SK-N-SH treated with all-trans-retinoic acid at 6 μM for 48 hours (cell line): ENCODE results near the gene C16orf96.

Experiments used
- ATAC-seq: fragments of 200-7000 bp; cut with Tn5 transposase; 3 replicates; pipeline ENCODE4 v1.9.1; 2020; ENCODE audit warnings: mild to moderate bottlenecking, moderate library complexity
- ARNTL ChIP-seq: fragments of 450-650 bp; formaldehyde crosslinking; IDR thresholded peaks from 2 replicates; pipeline ENCODE4 v1.5.0; 2020; ENCODE audit warnings: low read depth, mild to moderate bottlenecking, moderate library complexity, borderline replicate concordance
- BACH2 ChIP-seq: fragments of 250-450 bp; sonication (Bioruptor Pico); IDR thresholded peaks from 2 replicates; pipeline ENCODE4 v1.9.0; 2021; ENCODE audit warnings: mild to moderate bottlenecking, borderline replicate concordance
- CREB5 ChIP-seq: fragments of 250-450 bp; sonication (Bioruptor Pico); IDR thresholded peaks from 2 replicates; pipeline ENCODE4 v1.5.1; 2020; ENCODE audit warnings: low read depth, mild to moderate bottlenecking, moderate library complexity
- CSDC2 ChIP-seq: fragments of 250-450 bp; sonication (Bioruptor Pico); IDR thresholded peaks from 2 replicates; pipeline ENCODE4 v1.5.0; 2020; ENCODE audit warnings: mild to moderate bottlenecking, moderate library complexity
- CSRNP3 ChIP-seq: fragments of 250-450 bp; sonication (Bioruptor Pico); IDR thresholded peaks from 2 replicates; pipeline ENCODE4 v1.5.1; 2021; ENCODE audit warnings: mild to moderate bottlenecking, moderate library complexity
- ESRRG ChIP-seq: fragments of 250-450 bp; sonication (Bioruptor Pico); IDR thresholded peaks from 2 replicates; pipeline ENCODE4 v1.6.1; 2021; ENCODE audit warnings: mild to moderate bottlenecking
- GLIS3 ChIP-seq: fragments of 250-450 bp; sonication (Bioruptor Pico); IDR thresholded peaks from 2 replicates; pipeline ENCODE4 v1.5.0; 2020; ENCODE audit warnings: mild to moderate bottlenecking, moderate library complexity
- ISL1 ChIP-seq: fragments of 250-450 bp; sonication (Bioruptor Pico); IDR thresholded peaks from 2 replicates; pipeline ENCODE4 v2.1.2; 2022; ENCODE audit warnings: mild to moderate bottlenecking, moderate library complexity
- OSR1 ChIP-seq: fragments of 250-450 bp; sonication (Bioruptor Pico); IDR thresholded peaks from 2 replicates; pipeline ENCODE4 v1.8.0; 2022; ENCODE audit warnings: moderate library complexity, mild to moderate bottlenecking, inconsistent platforms
- PATZ1 ChIP-seq: fragments of 250-450 bp; sonication (Bioruptor Pico); IDR thresholded peaks from 2 replicates; pipeline ENCODE4 v1.8.0; 2020; ENCODE audit warnings: mild to moderate bottlenecking, moderate library complexity, borderline replicate concordance
- POU6F1 ChIP-seq: fragments of 250-450 bp; sonication (Bioruptor Pico); IDR thresholded peaks from 2 replicates; pipeline ENCODE4 v1.8.0; 2021; ENCODE audit warnings: low read depth, mild to moderate bottlenecking, moderate library complexity, borderline replicate concordance
- PPARA ChIP-seq: fragments of 250-450 bp; sonication (Bioruptor Pico); IDR thresholded peaks from 2 replicates; pipeline ENCODE4 v1.5.0; 2020; ENCODE audit warnings: mild to moderate bottlenecking, borderline replicate concordance
- RARB ChIP-seq: fragments of 250-450 bp; sonication (Bioruptor Pico); IDR thresholded peaks from 2 replicates; pipeline ENCODE4 v1.8.0; 2021; ENCODE audit warnings: mild to moderate bottlenecking, moderate library complexity
- TCF4 ChIP-seq: fragments of 250-450 bp; sonication (Bioruptor Pico); IDR thresholded peaks from 2 replicates; pipeline ENCODE4 v1.8.0; 2021; ENCODE audit warnings: mild to moderate bottlenecking, moderate library complexity, borderline replicate concordance
- TSHZ2 ChIP-seq: fragments of 250-450 bp; sonication (Bioruptor Pico); IDR thresholded peaks from 2 replicates; pipeline ENCODE4 v1.5.0; 2020; ENCODE audit warnings: mild to moderate bottlenecking, moderate library complexity
- ZC3H10 ChIP-seq: fragments of 250-450 bp; sonication (Bioruptor Pico); IDR thresholded peaks from 2 replicates; pipeline ENCODE4 v1.5.1; 2021; ENCODE audit warnings: mild to moderate bottlenecking, moderate library complexity
- ZFP3 ChIP-seq: fragments of 250-450 bp; sonication (Bioruptor Pico); IDR thresholded peaks from 2 replicates; pipeline ENCODE4 v1.5.0; 2020; ENCODE audit warnings: mild to moderate bottlenecking, moderate library complexity
- ZFP30 ChIP-seq: fragments of 450-650 bp; formaldehyde crosslinking; IDR thresholded peaks from 2 replicates; pipeline ENCODE4 v1.5.0; 2022; ENCODE audit warnings: mild to moderate bottlenecking, moderate library complexity
- ZNF70 ChIP-seq: fragments of 450-650 bp; formaldehyde crosslinking; IDR thresholded peaks from 2 replicates; pipeline ENCODE4 v1.5.0; 2020; ENCODE audit warnings: mild to moderate bottlenecking, moderate library complexity
- ZNF8 ChIP-seq: fragments of 450-650 bp; formaldehyde crosslinking; IDR thresholded peaks from 2 replicates; pipeline ENCODE4 v1.5.0; 2020; ENCODE audit warnings: mild to moderate bottlenecking, moderate library complexity

C16orf96 gene

GRCh38 chr16:4610011-4611005 is 54.2 kb downstream of the C16orf96 start:
- no peak for ATAC-seq
- TF ChIP-seq ZNF8 = no peak
- no peak for TF ChIP-seq ESRRG (CRISPR knock-in tag)
- TF ChIP-seq CREB5 (CRISPR knock-in tag) = no peak
- TF ChIP-seq CSRNP3 = no peak
- no peak for TF ChIP-seq ISL1
- no peak for TF ChIP-seq PATZ1 (CRISPR knock-in tag)
- no peak for TF ChIP-seq CSDC2
- TF ChIP-seq BACH2 (CRISPR knock-in tag) = no peak
- TF ChIP-seq TCF4 (CRISPR knock-in tag) = no peak
- TF ChIP-seq ARNTL (CRISPR knock-in tag) = no peak
- TF ChIP-seq ZFP3 = no peak
- no peak for TF ChIP-seq ZNF70 (CRISPR knock-in tag)
- TF ChIP-seq OSR1 (CRISPR knock-in tag) = no peak
- TF ChIP-seq PPARA (CRISPR knock-in tag) = no peak
- no peak for TF ChIP-seq ZC3H10

GRCh38 chr16:4611337-4612021 is 55.3 kb downstream of the C16orf96 start:
- ATAC-seq = no peak
- TF ChIP-seq ZFP30 (no peak), PATZ1 (CRISPR knock-in tag) (no peak), OSR1 (CRISPR knock-in tag) (no peak), RARB (CRISPR knock-in tag) (no peak), ZFP3 (no peak), ZC3H10 (no peak), CSRNP3 (no peak), BACH2 (CRISPR knock-in tag) (no peak), PPARA (CRISPR knock-in tag) (no peak), TSHZ2 (no peak), ARNTL (CRISPR knock-in tag) (no peak), POU6F1 (CRISPR knock-in tag) (no peak), GLIS3 (CRISPR knock-in tag) (no peak)
